GM21381 (cell line): ENCODE data around the gene LMO1.

Source experiments
- ATAC-seq: cut with Tn5 transposase; IDR thresholded peaks from one replicate; pipeline ENCODE4 v1.9.1; 2021; ENCODE audit warnings: mild to moderate bottlenecking, moderate library complexity; ENCODE audit not compliant: unreplicated experiment

Gene LMO1

GRCh38 chr11:8266246-8267241, 2.9 kb upstream of the LMO1 start:
- ATAC-seq: no peak

GRCh38 chr11:8265681-8266241, 2.1 kb upstream of the LMO1 start:
- ATAC-seq: no peak

DNA sequence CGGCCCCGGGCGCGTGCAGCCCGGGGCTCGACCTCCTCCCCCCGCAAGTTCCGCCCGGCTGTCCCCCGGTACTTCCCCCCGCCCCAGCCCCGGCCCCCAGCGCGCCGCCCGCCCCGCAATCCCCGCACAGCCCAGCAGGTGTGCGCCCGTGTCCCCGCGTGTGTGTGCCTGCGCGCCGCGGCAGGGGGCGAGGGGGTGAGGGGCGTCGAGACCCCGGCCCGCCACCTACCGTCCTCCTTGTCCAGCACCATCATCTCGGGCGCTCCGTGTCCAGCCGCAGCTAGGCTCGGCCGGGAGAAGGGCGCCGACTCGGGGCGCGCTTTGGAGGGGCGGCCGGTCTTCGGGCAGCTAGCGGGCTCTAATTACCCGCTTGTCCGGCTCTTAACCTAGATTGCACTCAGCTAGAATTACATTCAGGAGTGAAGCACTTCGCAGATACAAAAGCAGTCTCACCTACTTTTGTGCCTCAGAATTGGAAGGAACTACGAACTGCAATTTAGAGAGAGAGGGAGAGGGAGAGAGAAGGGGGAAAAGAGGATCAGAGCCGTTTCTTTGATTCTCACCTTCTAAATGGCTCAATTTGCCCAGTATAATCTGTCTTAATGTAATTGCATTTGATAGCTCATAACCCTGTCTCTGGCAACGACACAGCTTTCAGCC, 439 bp downstream of the LMO1 start:
- no peak for ATAC-seq

DNA sequence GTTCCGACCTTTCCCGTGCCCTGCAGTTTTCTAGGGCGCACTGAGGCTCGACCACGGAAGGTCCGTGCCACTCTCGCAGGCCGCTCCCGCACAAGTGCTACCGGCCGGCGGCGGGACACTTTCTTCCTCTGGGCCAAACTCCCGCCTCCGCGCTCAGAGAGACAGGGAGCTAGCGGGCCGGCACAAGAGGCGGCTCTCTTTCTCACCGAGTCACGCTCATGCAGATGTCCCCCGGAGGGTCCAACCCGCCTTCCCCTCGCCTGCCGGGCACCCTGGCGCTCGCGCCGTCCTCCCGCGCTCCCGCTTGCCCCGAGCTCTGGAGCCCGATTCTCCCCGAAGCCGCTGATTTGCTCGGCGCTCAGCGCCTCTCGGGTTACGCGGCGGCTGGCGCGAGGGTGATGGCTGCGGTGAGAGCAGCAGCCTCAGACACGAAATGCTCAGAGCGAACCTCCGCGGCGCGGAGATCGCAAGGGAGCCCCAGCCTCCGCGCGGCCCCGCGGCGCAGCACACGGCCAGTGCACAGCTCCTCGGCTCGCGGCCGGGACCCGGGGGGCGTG, 1.0 kb downstream of the LMO1 start:
- ATAC-seq: no peak

- no peak for ATAC-seq
These were observed 1.6 kb downstream of the LMO1 start for GRCh38 chr11:8261921-8262551.

DNA sequence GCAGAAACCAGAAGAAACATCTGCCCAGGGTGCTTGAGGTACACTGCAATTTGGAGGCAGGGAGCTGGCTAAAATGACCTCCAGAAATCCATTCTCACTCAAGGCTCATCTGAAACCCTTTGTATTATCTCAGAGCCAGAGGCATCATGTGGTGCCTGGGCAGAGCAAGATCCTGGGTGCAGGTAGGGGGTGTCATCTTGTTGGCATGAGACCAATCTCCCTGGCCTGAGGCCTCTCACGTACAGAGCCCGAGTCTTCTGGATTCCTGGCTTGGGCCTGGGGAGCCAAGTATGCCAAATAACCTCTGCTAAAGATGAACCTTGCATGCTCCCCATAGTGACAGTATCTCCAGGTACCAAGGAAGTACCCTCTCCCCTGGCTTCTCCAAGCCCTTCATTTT, 2.4 kb downstream of the LMO1 start:
- ATAC-seq: no peak

DNA sequence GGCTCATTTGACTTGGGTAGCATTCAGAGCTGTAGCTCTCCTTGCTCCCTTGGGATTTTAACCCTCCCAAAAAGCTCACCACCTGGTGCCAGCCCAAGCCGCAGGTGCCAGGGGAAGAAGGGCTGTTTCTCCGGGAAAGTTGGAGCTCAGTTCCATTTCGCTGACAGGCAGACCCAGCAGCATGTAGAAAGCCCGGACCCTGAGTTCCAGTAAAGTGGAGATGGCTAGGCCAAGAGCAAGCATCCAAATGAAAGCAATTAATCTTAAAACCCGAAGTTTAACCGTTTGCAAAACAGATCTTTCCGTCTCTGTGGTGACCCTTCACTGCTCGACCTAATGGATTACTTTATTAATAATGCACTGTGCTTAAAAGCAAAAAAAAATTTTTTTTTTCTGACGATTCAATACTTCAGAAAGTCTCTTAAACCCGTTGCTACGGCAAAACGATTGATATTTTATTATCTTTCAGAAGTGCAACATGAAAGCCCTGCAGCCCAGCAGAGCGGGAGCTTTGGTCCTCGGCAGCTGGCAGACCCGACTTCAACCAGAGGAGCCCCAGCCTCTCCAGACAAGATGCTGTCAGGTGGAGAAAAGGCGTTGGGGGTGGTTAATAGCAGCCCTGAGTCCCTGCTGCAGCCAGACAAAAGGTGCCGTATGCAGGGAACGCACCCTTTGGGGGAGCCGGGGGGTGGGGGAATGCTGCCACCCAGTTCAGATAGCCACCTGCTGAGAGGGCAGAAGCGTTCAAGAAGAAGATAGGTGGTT, 3.3 kb downstream of the LMO1 start:
- no peak for ATAC-seq

DNA sequence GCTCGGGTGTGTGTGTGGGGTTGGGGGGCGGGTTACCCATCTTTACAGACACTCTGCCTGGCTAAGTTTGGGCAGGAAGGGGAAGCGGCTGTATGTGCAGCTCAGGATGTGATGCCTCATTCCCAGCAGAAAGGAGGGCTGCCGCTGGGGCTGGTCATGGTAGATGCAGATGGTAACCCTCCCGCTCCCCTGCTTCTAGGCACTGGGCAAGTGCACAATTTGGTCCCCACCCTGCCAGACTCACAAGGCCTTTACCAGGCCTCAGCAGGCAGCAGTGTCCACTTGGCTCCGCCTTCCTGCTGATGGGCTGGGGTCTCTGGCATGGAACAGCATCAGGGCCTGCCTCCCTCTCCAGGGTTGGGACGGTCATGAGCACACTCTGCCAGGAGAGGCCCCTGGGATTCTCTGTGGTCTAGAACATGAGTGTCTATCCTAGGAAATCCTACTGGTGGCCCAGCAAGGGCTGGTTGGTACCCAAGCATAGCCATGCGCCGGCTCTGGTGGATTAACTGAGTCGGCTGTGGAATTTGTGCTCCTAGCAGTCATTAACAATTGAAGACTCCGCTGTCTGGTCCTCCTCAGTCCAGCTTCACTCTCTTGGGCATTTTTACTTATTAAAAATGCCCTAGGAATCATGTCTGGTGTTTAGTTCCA, 4.2 kb downstream of the LMO1 start:
- no peak for ATAC-seq

DNA sequence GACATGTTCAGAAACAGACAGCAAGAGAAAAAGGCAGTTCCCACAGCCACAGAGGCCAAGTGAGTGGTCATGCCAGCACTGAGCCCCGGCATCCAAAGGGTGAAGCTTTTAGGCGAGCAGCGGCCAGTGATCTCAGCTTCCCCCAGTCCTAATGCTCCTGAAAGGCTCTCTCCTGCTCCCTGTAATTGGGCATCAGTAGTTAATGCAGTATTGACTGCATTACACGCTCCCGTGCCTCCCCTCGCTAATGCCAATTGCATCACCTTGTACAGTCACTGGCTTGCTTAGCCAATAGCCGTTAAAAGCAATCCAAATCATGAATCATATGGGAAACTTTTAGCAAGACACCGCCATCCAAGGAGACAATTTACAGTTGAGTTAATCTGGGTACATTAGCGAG, 4.9 kb downstream of the LMO1 start:
- ATAC-seq: no peak

GRCh38 chr11:8258289-8258688, 5.4 kb downstream of the LMO1 start:
- no peak for ATAC-seq

- no peak for ATAC-seq
These were observed 6.5 kb downstream of the LMO1 start for GRCh38 chr11:8257003-8257664.

DNA sequence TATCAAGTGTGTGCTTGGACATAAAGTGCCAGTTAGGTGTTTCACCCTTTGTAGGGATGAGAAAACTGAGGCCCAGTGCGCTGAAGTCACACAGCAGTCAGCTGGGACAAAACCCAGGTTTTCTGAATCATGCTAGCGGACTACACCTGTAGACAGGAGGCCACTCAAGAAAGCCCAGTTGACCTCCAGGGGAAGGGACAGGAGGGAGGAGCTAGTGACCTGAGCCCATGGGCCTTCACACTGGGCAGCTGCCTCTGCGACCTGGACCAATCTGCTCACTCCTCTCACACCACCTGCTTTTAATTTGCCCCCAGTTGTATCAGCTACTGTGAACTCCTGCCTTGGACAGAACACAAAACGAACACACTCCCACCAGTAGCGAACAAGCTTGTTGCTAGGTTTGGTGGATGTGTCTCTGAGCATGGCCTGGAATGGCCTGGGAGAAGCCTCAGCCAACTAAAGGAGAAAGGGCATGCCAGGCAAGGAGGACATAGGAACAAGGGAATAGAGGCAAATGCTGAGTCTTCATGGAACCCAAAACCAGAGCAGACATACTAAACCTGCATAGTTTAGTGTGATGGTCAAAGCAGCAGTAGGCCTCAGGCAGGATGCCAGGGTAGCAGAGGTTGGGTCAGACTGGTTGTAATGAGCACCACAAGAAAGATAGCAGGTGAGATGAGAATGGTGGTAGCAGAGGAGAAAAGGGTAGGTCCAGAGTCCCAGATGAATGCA, 7.2 kb downstream of the LMO1 start:
- ATAC-seq: no peak

GRCh38 chr11:8253566-8253965, 10.1 kb downstream of the LMO1 start:
- no peak for ATAC-seq

- ATAC-seq: no peak
These were observed 10.7 kb downstream of the LMO1 start for GRCh38 chr11:8252946-8253345.

GRCh38 chr11:8252388-8252787, 11.3 kb downstream of the LMO1 start:
- no peak for ATAC-seq

DNA sequence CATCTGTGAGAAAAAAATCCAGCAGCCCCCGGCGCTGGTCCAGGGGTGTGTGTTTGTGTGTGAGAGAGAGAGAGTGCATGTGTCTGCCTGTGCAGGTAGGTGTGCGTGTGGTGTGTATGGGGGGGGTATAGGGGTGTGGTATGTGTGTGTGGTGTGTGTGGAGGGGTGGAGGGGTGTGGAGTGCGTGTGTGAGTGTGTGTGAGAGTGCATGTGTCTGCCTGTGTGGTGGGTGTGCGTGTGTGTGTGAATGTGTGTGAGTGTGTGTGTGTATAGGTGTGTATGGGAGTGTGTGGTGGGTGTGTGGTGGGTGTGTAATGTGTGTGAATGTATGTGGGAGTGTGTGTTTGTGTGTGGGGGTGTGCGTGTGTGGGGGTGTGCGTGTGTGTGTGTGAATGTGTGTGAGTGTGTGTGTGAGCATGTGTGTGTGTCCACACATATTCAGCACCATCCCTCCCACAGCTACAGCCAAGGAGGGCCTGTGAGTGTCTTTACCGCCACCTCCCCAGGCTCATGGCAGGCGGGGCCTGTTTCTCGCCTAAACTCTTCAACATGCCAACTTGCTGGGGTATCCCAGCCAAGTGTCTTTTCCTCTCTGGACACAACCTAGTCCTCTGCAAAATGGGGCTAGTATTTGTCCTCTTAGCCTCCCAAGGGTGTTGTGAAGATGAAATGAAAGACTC, 11.9 kb downstream of the LMO1 start:
- no peak for ATAC-seq

GRCh38 chr11:8250981-8251615, 12.6 kb downstream of the LMO1 start:
- ATAC-seq: no peak

DNA sequence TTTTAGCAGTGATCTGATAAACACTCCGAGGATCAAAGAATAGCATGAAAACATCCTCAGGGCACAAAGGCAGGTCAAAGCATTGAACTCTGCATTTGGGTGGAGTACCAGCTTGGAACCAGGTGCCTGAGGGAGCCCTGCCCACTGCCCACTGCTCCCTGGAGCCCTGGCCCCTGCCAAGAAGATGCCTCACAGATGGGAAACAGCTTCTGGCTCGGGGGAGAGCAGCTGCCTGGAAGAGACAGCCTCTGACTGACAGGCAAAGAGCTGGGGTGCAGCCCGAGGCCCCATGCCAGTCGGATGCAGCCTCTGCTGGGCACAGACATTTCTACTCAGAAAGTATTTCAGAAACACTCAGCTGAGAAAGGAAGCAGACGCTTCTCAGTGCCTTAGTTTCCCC, 13.2 kb downstream of the LMO1 start:
- no peak for ATAC-seq
